HCT116 (cell line): ENCODE results near the gene PLA2G2C. TPM values are rescaled to one million over a fixed set of nuclear protein-coding genes. Genes with fewer than 3 reads are reported as not detected.
A peak's percentile ranks its signal among the peaks of the same experiment; 100 is the strongest.

Source experiments
- ATAC-seq: fragments of 200-7000 bp; cut with Tn5 transposase; 2 replicates; pipeline ENCODE4 v1.9.1; 2020; ENCODE audit warnings: mild to moderate bottlenecking, moderate library complexity
- Bru-seq: library from RNA; stranded (reverse); fragments of 400-500 nt; gene quantifications from one replicate; lab custom pipeline; 2021; lab: Mats Ljungman, UMichigan
- BruChase-seq, 2 experiments: library from RNA; stranded (reverse); fragments of 400-500 nt; gene quantifications; one replicate each; lab custom pipeline; 2021; lab: Mats Ljungman, UMichigan
- BruUV-seq: library from RNA; stranded (reverse); fragments of 400-500 nt; replicated peaks from 2 replicates; lab custom pipeline; 2021; lab: Mats Ljungman, UMichigan
- CTCF ChIA-PET: fragments of 300-600 bp; sonication (Branson Sonifier 250); formaldehyde crosslinking; loops from one replicate; lab custom pipeline; 2021; ENCODE audit warnings: antibody characterized with exemption; lab: Charles Lee
- POLR2A ChIA-PET: fragments of 300-600, 350-600 bp; sonication (Branson Sonifier 250); formaldehyde crosslinking; loops from one replicate; lab custom pipeline; 2021; ENCODE audit warnings: antibody characterized with exemption; lab: Charles Lee
- RAD21 ChIA-PET, 2 experiments: fragments of 300-600 bp; sonication (Branson Sonifier 250); formaldehyde crosslinking; loops; one replicate each; lab custom pipeline; 2023; ENCODE audit warnings: low total read pairs in 2 of 2; ENCODE audit not compliant: uncharacterized antibody in 2 of 2, unreplicated experiment in 2 of 2, low non-redundant PET in 1 of 2; lab: Charles Lee
- DNase-seq: peaks from one replicate; pipeline ENCODE4 v3.0.0-alpha.2; 2010; ENCODE audit warnings: low read depth, low spot score
- H2AFZ ChIP-seq: fragments of 200-600 bp; shearing (Covaris generic), sonication (generic); 2 replicates; pipeline ENCODE4 v1.6.1; 2017; ENCODE audit warnings: low read depth, mixed run types, mixed read lengths, antibody characterized with exemption, low read length; ENCODE audit not compliant: poor library complexity, severe bottlenecking
- H3K27ac ChIP-seq: 2 replicates; pipeline ENCODE4 v1.5.1; 2012; ENCODE audit warnings: low read depth, low read length
- H3K27me3 ChIP-seq: fragments of 200-600 bp; sonication (generic); 2 replicates; pipeline ENCODE4 v1.6.1; 2016; ENCODE audit warnings: mixed run types, low read length, mixed read lengths; ENCODE audit not compliant: insufficient read depth
- H3K36me3 ChIP-seq, 2 experiments: fragments of 200-500 bp in 1 of 2; fragments of 200-600 bp in 1 of 2; sonication (Bioruptor generic) in 1 of 2; sonication (generic) in 1 of 2; 2 replicates each; pipeline versions ENCODE4 v1.5.1 to v1.6.1; 2014 to 2016; ENCODE audit warnings: low read length in 2 of 2, inconsistent platforms in 1 of 2, mixed read lengths in 1 of 2, mixed run types in 1 of 2; ENCODE audit not compliant: insufficient read depth in 2 of 2, control insufficient read depth in 1 of 2
- H3K4me1 ChIP-seq, 2 experiments: fragments of 200-600 bp in 1 of 2; sonication (generic) in 1 of 2; 2 replicates each; pipeline versions ENCODE4 v1.5.1 to v1.6.1; 2012 to 2017; ENCODE audit warnings: low read length in 2 of 2, inconsistent platforms in 1 of 2, mild to moderate bottlenecking in 1 of 2, mixed read lengths in 1 of 2, mixed run types in 1 of 2, moderate library complexity in 1 of 2; ENCODE audit not compliant: insufficient read depth in 2 of 2, control insufficient read depth in 1 of 2
- H3K4me2 ChIP-seq: fragments of 200-600 bp; sonication (generic); 2 replicates; pipeline ENCODE4 v1.6.1; 2017; ENCODE audit warnings: mixed run types, low read length, mixed read lengths
- H3K4me3 ChIP-seq, 2 experiments: fragments of 200-600 bp in 1 of 2; sonication (generic) in 1 of 2; replicated peaks in 1 of 2; 2 replicates each; pipeline ENCODE4 v1.5.1; 2011 to 2016; ENCODE audit warnings: low read length in 2 of 2, control low read depth in 1 of 2, low read depth in 1 of 2, mild to moderate bottlenecking in 1 of 2, mixed read lengths in 1 of 2, mixed run types in 1 of 2
- H3K79me2 ChIP-seq: fragments of 200-600 bp; sonication (generic); 2 replicates; pipeline ENCODE4 v1.6.1; 2017; ENCODE audit warnings: mild to moderate bottlenecking, mixed run types, low read length, moderate library complexity, mixed read lengths; ENCODE audit not compliant: insufficient read depth
- H3K9ac ChIP-seq: fragments of 200-600 bp; sonication (generic); 2 replicates; pipeline ENCODE4 v1.6.1; 2016; ENCODE audit warnings: low read length, mixed read lengths
- H3K9me2 ChIP-seq: fragments of 200-600 bp; sonication (generic), shearing (Covaris generic); 2 replicates; pipeline ENCODE4 v1.6.1; 2017; ENCODE audit warnings: mixed run types, mild to moderate bottlenecking, moderate library complexity; ENCODE audit not compliant: insufficient read depth
- H3K9me3 ChIP-seq, 2 experiments: fragments of 200-500 bp in 1 of 2; fragments of 200-600 bp in 1 of 2; sonication (Bioruptor generic) in 1 of 2; sonication (generic) in 1 of 2; 2 replicates each; pipeline ENCODE4 v1.6.1; 2014 to 2017; ENCODE audit warnings: low read length in 2 of 2, mixed read lengths in 2 of 2, inconsistent platforms in 1 of 2, low read depth in 1 of 2, mild to moderate bottlenecking in 1 of 2, mixed run types in 1 of 2, moderate library complexity in 1 of 2; ENCODE audit not compliant: control insufficient read depth in 1 of 2, insufficient read depth in 1 of 2
- H4K20me1 ChIP-seq: fragments of 200-600 bp; sonication (generic), shearing (Covaris generic); 2 replicates; pipeline ENCODE4 v1.6.1; 2017; ENCODE audit warnings: mixed run types, mild to moderate bottlenecking, moderate library complexity; ENCODE audit not compliant: insufficient read depth
- CEBPB ChIP-seq: IDR thresholded peaks from 2 replicates; pipeline ENCODE4 v1.6.1; 2012; ENCODE audit warnings: low read depth
- CTCF ChIP-seq, 3 experiments: fragments of 200-600 bp in 1 of 3; sonication (generic) in 1 of 3; IDR thresholded peaks in 2 of 3; conservative IDR thresholded peaks in 1 of 3; 2 replicates each; pipeline ENCODE4 v1.5.1; 2012 to 2017; ENCODE audit warnings: low read depth in 2 of 3, low read length in 2 of 3, antibody characterized with exemption in 1 of 3, borderline replicate concordance in 1 of 3, control low read depth in 1 of 3, mild to moderate bottlenecking in 1 of 3, mixed read lengths in 1 of 3, mixed run types in 1 of 3, moderate library complexity in 1 of 3; ENCODE audit not compliant: insufficient read depth in 1 of 3
- MAX ChIP-seq: IDR thresholded peaks from 2 replicates; pipeline ENCODE4 v1.6.1; 2012
- POLR2A ChIP-seq: IDR thresholded peaks from 2 replicates; pipeline ENCODE4 v1.7.0; 2011; ENCODE audit warnings: borderline replicate concordance; ENCODE audit not compliant: insufficient read depth, insufficient read length; ENCODE audit errors: extremely low read depth
- POLR2AphosphoS5 ChIP-seq: IDR thresholded peaks from 2 replicates; pipeline ENCODE4 v1.6.1; 2011; ENCODE audit warnings: mild to moderate bottlenecking, low read depth, low read length, moderate library complexity
- SIN3A ChIP-seq: IDR thresholded peaks from 2 replicates; pipeline ENCODE4 v1.6.1; 2012; ENCODE audit warnings: low read depth
- SP1 ChIP-seq: IDR thresholded peaks from 2 replicates; pipeline ENCODE4 v1.6.1; 2012; ENCODE audit warnings: low read depth
- ZFX ChIP-seq: fragments of 450-650 bp; IDR thresholded peaks from 2 replicates; pipeline ENCODE4 v1.6.1; 2017
- intact Hi-C: fragments of 100-400 bp; cut with micrococcal nuclease; formaldehyde crosslinking; loops from 2 replicates; pipeline ENCODE4 v1.10.0; 2022
- long read RNA-seq: library from polyadenylated mRNA; unstranded; transcript quantifications from one replicate; pipeline ENCODE4 v2.0.0, GENCODE V29; 2021; ENCODE audit not compliant: unreplicated experiment
- polyA plus RNA-seq: library from polyadenylated mRNA; unstranded; fragments of >200 nt; gene quantifications from 2 replicates; pipeline ENCODE4 v1.2.1, GENCODE V29; 2012; ENCODE audit warnings: missing spikeins
- total RNA-seq: library from RNA; stranded (reverse); gene quantifications from one replicate; pipeline ENCODE4 v1.2.1, GENCODE V29; 2021; ENCODE audit not compliant: unreplicated experiment
- TF ChIP-seq, protein P1 (sequence below): IDR thresholded peaks from 2 replicates; pipeline ENCODE4 v1.6.1; 2012; ENCODE audit warnings: low read depth
- TF ChIP-seq, protein P2 (sequence below): IDR thresholded peaks from 2 replicates; pipeline ENCODE4 v1.6.1; 2012

The PLA2G2C gene
- total RNA-seq (not detected), Bru-seq, nascent RNA (not detected), BruChase-seq, experiment 1, labeled RNA remaining after a 6-hour chase (percentile 9 among the genes with signal in this experiment), BruChase-seq, experiment 2, labeled RNA remaining after a 2-hour chase (not detected)
- polyA plus RNA-seq: not detected in 2 replicates
- long read RNA-seq: 0 reads

DNA sequence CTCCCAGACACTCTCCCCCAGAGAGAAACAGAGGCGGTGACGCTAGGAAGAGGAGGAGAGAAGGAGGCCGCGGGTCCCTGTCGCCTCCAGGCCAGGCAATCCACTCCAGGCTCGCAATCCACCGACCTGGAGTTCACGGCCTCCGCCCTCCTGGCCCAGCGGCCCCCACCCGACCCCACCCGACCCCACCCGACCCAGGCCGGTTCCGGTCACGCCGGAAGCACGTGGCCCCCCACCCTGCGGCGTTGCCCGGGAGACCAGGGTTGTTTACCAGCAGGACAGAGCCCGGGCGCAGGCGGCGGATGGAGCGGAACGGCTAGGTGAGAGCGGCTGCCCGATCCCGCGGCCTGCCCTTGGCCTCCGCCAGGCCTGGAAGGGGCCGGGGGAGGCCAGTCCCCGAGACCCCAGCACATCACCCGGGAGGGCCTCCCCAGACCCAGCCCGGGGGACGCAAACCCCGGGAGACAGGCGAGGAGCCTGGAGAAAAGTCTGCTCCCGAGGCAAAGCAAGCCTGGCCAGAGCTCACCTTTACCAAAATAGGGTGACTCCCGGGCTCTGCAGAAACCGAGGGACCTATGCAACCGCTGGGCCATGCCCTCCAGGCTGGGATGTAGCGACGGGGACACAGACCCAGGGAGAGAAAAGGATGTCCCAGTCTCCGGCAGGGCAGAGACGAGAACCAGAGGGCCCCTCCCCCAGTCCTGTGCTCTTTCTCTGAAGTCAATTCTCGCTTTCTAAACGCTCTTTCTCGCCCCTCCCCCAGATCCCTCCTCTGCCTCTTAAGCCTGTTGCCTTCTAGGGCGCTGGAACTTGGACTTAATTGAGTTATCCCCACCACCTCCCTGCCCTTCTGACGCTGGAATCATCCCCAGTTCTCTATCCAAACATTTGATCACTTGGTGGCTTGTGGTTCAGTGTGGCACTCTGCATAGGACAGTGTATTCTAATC is at the start of gene PLA2G2C, which contains the start of gene UBXN10:
Gene PLA2G2C (minus strand): TSS at position 685 of the 949 bp plus-strand sequence. CDS start 9,155 bp downstream, outside the sequence.
Gene UBXN10 (plus strand): TSS at position 263 of the 949 bp plus-strand sequence. CDS start 4,466 bp downstream, outside the sequence.
- Histone ChIP-seq H3K4me2 (no peak within 1 kb of the TSS), H3K4me1 (no peaks in the 10 kb centered on the region), H3K9me3 (no peaks in the 10 kb centered on the region), H3K27me3 (peaks cover 14% of the 10 kb centered on the region; the same call in 1 of the 2 replicates), H3K36me3 (no peaks in the 10 kb centered on the region), H4K20me1 (no peaks in the 10 kb centered on the region), H3K79me2 (no peaks in the 10 kb centered on the region), H3K9me2 (no peaks in the 10 kb centered on the region), H3K27ac (no peak within 1 kb of the TSS), H2AFZ (no peak within 1 kb of the TSS), H3K4me3 (no peak within 1 kb of the TSS), H3K9ac (no peak within 1 kb of the TSS)
- ChIA-PET CTCF (no interaction called here), POLR2A (no interaction called here), RAD21 (no interaction called here)
- DNase-seq: no peak
- intact Hi-C loops: no loop called here
- ATAC-seq: no peak
- BruUV-seq: no TSS peak
- TF ChIP-seq, protein P1, sequence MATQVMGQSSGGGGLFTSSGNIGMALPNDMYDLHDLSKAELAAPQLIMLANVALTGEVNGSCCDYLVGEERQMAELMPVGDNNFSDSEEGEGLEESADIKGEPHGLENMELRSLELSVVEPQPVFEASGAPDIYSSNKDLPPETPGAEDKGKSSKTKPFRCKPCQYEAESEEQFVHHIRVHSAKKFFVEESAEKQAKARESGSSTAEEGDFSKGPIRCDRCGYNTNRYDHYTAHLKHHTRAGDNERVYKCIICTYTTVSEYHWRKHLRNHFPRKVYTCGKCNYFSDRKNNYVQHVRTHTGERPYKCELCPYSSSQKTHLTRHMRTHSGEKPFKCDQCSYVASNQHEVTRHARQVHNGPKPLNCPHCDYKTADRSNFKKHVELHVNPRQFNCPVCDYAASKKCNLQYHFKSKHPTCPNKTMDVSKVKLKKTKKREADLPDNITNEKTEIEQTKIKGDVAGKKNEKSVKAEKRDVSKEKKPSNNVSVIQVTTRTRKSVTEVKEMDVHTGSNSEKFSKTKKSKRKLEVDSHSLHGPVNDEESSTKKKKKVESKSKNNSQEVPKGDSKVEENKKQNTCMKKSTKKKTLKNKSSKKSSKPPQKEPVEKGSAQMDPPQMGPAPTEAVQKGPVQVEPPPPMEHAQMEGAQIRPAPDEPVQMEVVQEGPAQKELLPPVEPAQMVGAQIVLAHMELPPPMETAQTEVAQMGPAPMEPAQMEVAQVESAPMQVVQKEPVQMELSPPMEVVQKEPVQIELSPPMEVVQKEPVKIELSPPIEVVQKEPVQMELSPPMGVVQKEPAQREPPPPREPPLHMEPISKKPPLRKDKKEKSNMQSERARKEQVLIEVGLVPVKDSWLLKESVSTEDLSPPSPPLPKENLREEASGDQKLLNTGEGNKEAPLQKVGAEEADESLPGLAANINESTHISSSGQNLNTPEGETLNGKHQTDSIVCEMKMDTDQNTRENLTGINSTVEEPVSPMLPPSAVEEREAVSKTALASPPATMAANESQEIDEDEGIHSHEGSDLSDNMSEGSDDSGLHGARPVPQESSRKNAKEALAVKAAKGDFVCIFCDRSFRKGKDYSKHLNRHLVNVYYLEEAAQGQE: no peak
- TF ChIP-seq POLR2A (no peak), CTCF (IDR thresholded peaks at IDR 0.05 in 2 of 3, conservative IDR thresholded peaks at IDR 0.05 in 1 of 3; ENCODE audit: borderline replicate concordance in 1 of 3, insufficient read depth in 1 of 3, low read depth in 2 of 3, low read length in 2 of 3) (no peak), SP1 (no peak), CEBPB (no peak), SIN3A (no peak), ZFX (no peak), POLR2AphosphoS5 (no peak), MAX (no peak)
- TF ChIP-seq, protein P2, sequence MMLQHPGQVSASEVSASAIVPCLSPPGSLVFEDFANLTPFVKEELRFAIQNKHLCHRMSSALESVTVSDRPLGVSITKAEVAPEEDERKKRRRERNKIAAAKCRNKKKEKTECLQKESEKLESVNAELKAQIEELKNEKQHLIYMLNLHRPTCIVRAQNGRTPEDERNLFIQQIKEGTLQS: no peak
